ENCODE data around the gene INPP5F.
A peak's percentile ranks its signal among the peaks of the same experiment; 100 is the strongest.
"Not testable (repeated sequence)": the region's sequence is repeated elsewhere in the genome, so short reads cannot be mapped to it uniquely, and the experiment has no call there.

INPP5F gene

DNA sequence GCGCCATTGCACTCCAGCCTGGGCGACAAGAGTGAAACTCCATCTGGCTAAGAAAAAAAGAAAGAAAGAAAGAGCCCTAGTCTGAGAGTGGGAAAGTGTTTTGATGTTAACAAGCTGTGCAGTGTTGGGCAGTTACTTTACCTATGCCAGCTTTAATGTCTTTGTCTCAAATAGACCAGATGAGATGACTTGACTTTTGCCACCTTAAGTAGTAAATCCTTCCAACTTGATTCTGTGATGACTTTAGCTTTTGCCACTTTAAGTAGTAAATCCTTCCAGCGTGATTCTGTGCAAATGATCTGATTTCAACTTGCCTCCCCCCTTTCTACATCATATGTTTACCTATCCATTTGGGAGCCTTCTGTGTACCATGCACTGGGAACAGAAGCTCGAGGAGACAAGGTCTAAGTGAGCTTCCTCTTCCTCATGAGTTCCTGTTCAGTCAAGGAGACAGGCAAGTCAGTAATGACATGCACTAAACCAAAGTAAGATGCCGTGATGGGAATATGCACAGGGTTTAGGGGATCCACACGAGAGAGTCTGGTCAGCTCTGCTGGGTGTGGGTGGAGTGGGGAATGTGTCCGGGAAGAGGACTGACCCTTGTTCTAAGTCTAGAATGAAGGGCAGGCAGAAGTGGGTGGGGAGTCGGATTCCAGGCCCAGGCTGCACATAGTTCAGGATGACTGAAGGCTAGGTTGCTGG is 17.2 kb downstream of the INPP5F start:
- no peak for DNase-seq (ENCODE audit: low read depth)

DNA sequence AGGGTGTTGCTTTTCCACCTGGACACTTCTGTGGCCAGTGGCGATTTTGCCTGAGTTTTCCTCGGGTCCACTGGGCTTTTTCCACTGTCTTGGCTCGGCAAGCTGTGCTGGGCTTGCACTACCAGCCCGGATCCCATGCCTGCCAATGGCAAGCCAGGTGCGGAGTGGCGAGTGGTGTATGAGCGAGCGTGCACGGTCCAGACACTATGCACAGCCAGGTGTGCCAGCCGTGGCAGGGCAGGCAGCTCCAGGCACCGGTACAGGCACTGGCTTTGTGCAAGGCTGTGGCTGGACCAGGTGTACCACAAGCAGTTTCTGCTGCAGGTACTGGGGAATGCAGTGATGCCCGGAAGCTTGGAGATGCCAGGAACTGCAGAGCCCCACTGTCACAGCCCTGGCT is 22.1 kb downstream of the INPP5F start:
- DNase-seq (ENCODE audit: low read depth): no peak

DNA sequence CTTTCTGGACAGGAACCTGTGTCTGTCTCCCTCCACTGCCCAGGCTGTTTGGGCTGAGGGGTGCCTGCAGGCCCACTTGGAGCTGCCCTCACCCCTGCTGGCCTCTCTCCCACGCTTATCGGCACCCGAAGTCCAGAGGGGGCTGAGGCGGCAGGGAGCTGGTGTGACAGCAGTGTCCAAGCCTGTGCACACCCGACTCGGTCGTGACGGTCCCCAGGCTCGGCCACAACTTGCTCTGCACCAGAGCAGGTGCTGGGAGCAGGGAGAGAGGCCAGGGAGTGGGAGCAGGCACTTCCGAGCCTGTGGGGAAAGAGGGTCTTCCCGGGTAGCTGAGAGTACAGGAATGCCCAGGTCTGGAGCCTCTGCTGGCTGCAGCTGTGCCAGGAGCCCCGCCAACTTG is 23.0 kb downstream of the INPP5F start:
- no peak for DNase-seq (ENCODE audit: low read depth)

DNA sequence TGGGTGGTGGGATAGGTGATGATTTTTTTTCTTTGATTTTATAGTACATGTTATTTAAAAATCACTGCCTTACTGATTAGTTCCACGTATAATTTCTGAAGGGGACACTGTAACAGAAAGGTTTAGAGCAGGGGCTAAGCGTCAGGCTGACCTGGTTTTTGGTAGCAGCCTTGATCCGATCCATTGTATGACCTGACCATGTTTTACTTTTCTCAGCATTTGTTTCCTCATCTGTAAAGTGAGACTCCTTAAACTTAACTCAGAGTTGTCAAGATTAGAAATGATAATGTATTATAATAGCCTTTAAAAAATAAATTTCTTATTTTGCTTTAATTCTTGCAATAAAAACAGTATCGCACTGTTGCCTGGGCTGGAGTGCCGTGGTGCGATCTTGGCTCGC is 23.6 kb downstream of the INPP5F start:
- DNase-seq (ENCODE audit: low read depth): no peak

DNA sequence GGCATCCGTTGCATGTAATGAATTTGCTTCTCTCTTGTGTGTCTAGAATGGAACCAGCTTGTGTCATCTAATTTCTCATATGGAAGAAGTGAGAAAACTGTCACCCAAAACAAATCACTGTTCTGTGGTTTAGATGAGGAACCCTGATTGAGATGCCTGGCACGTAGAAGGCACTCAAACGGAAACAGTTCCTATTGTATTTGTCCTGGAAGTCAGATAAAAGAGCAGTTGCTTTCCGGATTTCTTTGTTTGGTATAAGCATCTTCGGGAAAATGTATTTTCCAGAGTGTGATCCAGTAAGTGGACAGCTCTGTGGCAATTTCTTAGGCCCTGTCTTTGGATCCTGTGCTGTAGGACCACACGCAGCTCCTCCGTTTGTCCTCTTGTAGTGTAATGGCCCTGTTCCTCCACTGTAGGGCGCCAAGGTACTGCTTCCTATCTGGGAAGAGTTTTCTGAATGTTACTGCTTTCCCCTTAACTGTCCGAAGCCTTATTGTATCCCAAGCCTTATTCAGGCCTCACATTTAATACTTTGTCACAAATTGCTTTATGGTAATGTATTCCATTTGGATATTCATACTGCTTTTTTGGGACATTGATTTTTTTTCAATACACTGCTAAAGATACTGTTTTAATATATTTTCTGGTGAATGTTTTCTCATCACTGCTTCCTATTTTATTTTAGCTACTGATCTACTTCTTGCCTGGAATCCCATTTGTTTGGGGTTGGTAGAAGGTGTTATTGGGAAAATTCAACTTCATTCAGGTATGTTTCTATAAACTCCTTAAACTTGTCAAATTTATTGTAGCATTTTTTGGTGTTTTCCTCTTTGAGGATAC is 24.8 kb downstream of the INPP5F start:
- DNase-seq (ENCODE audit: low read depth): peak; percentile 85

DNA sequence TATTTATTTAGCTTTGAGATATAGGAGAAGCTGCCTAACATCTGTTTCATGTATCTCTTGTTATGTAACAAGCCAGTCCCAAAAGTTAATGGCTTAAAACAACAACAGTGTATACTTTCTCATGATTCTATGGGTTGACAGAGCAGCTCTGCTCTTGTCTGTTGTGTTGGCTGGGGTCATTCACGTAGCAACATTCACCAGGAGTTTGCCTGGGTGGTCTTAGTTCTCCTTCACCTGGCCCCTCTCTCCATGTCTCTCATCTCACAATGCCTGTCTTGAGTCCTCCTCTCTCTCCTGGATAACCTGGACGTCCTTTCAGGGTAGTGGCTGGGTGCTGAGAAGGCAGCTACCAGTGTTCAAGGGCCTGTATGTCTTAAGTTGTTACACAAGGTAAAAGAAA is 27.5 kb downstream of the INPP5F start:
- DNase-seq (ENCODE audit: low read depth): no peak

DNA sequence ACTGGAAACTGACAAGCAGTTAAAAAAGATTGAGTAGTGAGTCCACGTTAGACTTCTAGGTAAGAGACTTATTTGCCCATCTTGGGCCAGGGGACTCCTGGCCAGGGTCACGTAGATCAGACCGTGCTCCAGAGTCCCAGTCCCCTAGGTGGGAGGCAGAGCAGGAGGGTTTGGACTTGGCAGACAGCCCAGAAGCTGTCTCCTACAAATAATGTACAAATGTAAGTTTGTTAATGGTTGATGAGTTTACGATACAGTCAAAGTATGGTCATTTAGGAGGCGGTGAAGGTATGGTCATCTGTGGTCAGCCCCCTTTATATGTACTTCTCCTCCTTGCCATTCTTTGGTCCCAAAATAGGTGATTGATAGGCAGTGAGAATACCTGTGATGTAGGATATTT is 28.2 kb downstream of the INPP5F start:
- no peak for DNase-seq (ENCODE audit: low read depth)

DNA sequence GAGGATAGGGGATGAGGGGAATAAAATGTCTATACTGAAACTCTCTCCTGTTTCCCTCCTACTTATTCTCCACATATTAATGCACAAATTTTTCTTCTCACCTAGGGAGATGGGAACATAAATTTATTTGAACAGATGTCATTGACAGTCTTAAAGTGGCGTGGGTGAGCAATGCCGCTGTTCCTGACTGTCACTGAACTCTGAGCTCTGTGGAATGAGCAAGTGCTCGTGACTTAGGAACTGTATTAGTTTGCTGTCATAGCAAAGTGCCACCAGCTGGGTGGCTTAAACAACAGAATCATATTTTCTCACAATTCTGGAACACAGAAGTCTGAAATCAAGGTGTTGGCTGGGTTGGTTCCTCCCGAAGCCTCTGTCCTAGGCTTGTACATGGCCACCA is 29.1 kb downstream of the INPP5F start:
- no peak for DNase-seq (ENCODE audit: low read depth)

DNA sequence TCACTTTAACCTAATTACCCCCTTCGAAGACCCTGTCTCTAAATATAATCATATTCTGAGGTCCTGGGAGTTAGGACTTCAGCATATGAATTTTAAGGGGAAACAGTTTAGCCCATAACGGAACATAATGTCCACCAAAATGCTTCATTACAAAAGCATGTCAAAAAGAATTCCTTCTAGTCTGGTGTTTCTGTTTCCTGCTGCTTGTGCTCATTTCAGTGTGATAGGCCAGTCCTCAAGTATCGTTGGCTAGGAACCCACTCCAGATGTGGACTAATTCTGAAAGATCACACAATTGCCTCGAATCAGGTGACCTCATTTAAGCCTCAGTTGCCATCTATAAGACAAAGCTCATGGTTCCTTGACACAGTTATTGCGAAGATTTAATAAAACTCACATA is 29.6 kb downstream of the INPP5F start:
- DNase-seq (ENCODE audit: low read depth): no peak

DNA sequence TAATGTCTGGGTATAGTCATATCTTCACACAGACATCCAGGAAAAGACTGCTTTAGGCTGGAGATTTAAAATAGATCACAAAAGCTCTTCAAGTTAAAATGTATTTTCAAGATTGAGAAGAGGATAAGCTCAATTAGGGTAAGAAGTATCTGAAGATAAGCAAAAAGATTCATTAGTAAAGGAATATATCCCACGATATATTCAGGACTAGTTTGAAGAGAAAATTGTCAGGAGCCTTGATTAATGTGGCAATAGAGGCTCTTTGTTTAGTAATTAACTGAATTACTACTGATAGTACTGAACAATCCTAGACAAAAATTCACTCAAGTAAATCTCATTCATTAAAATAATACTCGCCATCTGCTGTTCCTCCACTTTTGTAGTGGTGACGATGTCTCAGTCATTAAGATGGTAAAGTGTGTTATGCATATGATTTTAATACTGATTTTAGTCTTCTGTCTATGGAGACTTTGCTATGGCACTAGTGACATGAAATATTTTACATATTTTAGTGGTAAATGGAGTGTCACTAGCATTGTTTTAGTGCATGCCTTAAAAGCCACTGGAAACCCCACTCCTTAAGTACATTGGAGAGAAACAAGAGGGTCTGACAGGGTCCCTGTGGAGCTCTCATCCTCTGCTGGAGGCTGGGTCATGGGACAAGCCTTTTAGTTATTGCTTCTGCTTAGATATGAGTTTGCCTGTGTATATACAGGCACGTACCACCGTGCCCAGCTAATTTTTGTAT is 32.8 kb downstream of the INPP5F start:
- no peak for DNase-seq (ENCODE audit: low read depth)

DNA sequence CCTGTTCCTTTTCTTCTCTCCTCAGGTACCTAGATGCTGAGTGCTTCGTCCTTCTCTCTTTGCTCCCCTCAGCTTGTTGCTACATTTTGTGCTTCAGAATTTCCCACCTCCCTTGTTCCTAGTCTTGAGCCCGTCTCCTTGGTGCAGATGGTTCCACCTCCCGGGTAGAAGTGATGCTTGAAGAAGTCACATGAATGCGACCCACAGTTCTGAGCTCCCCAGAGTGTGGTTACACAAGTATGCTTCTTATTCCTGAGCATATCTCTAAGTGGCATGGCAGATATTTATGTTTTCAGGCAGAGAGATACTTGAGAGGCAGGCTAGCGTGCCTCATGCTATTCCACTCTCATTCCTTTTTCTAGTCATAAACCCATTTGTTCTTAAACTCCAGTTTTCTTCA is 34.0 kb downstream of the INPP5F start:
- no peak for DNase-seq (ENCODE audit: low read depth)

DNA sequence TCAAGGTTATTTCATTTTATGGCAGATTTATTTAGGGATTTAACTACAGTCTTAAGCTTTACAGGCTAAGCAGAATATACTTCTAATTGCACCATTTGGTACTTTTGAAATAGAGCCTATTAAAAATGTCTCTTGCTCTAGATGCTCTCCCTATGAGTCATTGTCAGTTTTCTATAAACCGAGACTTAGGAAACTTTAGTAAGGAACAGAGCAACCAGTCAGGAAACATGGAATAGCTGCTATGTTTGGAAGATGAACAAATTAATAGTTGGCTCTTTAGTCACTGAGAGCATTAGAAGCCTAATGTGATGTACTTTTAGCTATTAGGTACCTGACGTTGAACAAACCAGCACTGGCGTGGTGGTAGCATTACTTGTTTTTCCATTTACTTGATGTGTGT is 35.3 kb downstream of the INPP5F start:
- DNase-seq (ENCODE audit: low read depth): peak; percentile 83

DNA sequence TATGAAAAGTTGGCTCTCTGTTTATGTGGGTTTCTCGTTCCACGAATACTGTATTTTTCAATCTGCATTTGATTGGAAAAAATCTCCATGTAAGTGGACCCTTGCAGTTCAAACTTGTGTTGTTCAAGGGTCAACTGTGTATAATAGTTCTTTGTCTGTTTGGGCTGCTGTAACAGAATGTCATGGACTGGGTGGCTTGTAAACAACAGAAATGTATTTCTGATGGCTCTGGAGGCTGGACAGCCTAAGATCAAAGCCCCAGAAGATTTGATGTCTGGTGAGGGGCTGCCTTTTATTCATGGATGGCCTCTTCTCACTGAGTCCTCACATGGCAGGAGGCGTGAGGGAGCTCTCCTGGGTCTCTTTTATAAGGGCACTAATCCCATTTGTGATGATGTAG is 36.2 kb downstream of the INPP5F start:
- no peak for DNase-seq (ENCODE audit: low read depth)

DNA sequence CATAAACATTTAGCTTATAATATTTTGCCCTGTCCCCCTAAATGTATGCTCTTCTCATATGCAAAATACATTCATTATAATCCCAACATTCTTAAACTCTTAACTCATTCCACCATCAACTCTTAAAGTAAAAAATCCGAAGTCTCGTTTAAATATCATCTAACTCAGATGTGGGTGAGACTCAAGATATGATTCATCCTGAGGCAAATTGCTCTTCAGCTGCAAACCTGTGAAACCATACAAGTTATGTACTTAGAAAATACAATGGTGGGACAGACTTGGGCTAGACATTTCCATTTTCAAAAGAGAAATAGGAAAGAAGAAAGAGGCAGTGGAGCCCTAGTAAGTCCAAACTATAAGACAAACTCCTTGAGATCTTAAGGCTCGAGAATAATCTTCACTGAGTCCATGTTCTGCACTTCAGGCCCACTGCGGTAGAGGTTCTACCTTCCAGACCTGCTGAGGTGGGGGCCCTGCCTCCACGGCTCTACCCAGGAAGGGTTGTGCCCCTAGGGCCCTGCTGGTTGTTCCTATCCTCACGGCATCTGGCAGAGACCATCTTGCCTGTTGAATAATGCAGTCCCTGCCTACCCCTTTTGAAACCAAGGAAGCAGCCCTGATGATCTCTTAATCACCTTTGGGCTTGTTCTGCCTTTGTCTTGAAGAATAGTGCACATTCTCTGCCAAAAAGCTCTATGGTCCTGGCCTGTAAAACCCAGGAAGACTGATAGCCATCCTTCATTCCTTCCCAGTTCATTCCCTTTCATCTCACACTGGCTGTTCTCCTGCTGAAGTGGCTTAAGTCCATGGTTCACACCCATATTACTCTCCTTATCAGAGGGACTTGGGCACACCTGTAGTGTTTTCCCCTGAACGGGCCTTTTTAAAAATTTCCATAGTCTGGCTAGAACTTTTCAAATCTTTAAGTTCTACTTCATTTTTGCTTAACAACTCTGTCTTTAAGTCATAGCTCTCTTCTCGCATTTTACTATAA is 37.3 kb downstream of the INPP5F start:
- peak; percentile 60 for DNase-seq (ENCODE audit: low read depth)

DNA sequence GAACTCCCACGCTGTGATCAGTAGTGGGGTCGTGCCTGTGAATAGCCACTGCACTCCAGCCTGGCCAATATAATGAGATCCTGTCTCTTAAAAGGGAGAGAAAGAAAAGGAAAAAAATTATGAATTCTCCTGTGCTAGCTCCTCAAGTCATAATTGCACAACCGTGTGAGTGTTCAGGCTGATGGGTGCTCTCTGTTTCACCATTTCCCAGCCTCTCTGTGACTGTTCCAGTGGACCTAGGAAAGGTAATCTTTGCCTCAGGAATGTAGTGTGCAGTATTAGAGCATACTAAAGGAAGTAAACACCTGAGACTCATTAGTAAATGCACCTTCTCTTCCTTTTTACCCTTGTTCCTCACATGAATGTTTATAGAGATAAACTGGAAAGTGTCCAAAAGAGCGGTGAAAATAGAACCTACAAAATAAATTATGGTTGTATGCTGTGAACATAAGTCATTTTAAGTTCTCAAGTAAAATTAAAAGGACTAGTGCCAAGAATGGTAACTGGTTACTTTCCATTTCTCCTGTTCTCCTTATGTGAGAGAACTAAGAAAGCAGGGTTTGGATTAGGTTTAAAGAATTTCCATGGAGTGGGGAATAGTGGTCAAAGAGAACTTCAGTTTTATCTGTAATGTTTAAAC is 42.7 kb downstream of the INPP5F start:
- peak; percentile 23 for DNase-seq (ENCODE audit: low read depth)

DNA sequence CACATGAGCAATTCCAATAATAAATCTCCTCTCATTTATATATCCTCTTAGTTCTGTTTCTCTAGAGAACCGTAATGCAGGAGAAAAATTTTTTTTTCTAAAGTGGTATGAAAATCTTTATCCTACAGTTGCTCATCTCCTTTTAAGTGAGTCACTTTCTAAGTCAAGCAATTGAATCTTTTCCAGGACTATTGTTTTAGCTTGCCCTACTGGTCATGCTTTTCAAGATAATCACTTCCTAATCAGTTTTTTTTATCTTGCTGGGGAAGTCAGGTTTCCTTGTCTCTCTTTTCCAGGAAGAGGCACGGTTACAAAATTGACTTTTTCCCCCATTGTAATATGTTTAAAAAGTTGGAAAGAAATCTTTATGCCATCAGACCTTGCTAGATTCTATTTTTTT is 44.0 kb downstream of the INPP5F start:
- DNase-seq (ENCODE audit: low read depth): peak; percentile 94

DNA sequence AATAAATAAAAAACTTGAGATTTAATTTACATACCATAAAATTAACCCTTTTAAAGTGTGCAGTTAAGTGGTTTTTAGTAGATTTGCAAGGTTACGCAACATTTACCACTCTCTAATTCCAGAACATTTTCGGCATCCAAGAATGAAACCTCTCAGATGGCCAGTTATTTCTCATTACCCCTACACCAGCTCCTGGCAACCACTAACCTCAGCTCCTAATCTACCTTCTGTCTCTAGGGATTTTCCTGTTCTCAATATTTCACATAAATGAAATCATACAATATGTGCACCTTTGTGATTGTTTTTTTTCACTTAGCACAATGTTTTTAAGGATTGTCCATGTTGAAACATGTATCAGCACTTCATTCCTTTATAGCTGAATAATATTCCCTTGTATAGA is 45.1 kb downstream of the INPP5F start:
- peak; percentile 17 for DNase-seq (ENCODE audit: low read depth)

DNA sequence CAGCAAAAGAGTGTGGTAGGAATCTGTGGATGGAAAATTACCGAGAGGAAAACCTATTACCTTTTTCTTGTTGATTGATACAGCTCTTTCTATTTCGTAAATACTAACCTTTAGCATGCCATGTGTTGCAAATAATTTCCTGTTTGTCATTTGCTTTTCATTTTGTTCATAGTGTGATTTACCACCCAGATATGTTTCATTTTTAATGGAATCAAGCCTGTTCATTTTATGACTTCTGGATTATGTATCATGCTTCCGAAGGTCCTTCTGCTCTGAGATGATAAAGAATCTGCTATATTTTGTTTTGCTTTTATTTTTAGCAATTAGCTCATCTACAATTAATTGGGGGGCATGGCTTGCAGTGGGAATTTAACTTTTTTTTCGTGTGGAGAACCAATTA is 46.5 kb downstream of the INPP5F start:
- no peak for DNase-seq (ENCODE audit: low read depth)

DNA sequence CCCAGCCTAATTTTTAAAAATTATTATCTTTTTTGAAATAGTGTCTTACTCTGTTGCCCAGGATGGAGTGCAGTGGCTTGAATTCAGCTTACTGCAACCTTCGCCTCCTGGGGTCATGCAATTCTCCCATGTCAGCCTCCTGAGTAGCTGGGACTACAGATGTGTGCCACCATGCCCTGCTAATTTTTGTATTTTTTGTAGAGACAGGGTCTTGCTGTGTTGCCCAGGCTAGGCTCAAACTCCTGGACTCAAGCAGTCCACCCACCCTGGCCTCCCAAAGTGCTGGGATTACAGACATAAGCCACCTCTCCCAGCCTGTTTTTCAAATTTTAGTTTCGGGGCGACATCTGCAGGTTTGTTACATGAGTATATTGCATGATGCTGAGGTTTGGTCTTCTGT is 47.2 kb downstream of the INPP5F start:
- not testable (repeated sequence) for DNase-seq (ENCODE audit: low read depth)

DNA sequence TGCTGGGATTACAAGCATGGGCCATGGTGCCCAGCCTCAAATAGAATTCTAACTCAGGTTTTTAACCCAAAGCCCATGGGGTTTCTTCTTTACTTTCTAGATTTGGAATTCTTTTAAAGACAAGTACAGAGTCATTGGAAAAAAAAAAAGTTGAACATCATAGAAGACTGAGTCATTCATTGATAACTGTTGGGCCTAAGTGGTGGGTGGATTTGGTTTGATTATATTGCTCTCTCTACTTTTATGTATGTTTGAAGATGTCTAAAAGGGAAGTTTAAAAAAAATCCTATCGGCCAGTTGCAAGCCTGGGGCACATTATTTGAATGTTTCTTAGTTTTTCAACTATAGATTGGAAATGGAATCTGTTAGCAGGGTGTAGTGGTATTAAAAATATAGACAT is 49.7 kb downstream of the INPP5F start:
- DNase-seq (ENCODE audit: low read depth): peak; percentile 24

DNA sequence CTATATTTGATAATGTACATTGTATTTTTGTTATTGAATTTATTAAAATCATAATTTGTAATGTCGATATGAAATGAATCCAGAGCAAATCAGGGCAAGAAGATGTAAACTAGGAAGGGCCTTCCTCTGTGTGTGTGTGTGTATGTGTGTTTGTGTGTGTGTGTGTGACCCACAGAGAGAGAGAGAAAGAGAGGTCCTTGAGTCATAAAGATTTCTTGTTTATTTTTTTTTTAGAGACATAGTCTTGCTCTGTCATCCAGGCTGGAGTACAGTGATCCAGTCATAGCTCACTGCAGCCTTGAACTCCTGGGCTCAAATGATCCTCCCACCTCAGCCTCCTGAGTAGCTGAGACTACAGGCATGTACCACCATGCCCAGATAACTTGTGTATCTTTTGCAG is 50.7 kb downstream of the INPP5F start:
- DNase-seq (ENCODE audit: low read depth): peak; percentile 76
